Measurements from ENCODE around the gene APOC3.

DNA sequence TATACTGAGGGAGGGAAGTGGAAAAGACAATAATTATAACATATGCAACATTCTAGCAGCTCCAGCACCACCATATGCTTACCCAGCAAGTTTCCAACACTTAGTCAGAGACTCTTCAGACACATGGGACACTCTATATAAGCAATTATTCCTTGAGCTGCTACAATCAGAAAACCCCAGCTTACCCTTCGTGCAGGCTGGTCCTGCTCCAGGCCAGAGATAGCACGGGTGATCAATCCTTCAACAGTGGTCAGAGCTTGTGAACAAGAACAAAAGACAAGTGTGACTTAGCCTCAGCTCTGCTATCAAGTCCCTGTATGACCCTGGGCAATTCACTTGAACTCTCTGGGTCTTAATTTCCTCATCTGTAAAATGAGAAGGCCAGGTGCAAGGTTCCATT lies 43.4 kb upstream of the APOC3 start:
- TF ChIP-seq POLR2A (IDR thresholded peaks at IDR 0.05): no peak
- no peak for TF ChIP-seq CTCF (IDR thresholded peaks at IDR 0.05)
- TF ChIP-seq POLR2AphosphoS5 (IDR thresholded peaks at IDR 0.05): no peak
- no peak for TF ChIP-seq EP300 (IDR thresholded peaks at IDR 0.05)

Data from gastroesophageal sphincter (tissue), 3 donors.